SKM-1 (cell line): ENCODE results near the gene EXOC6.

Experiments used
- DNase-seq: peaks from one replicate; lab custom pipeline; 2025; ENCODE audit not compliant: unreplicated experiment; lab: John Stamatoyannopoulos, UW

EXOC6 gene

GRCh38 chr10:93106631-93107072 is 258.3 kb downstream of the EXOC6 start:
- no peak for DNase-seq
